ENCODE results near the gene BARX1.

- TF ChIP-seq CTCF (IDR thresholded peaks at IDR 0.05) (no peak), POLR2A (IDR thresholded peaks at IDR 0.05) (no peak)
These were observed 3.1 kb upstream of the BARX1 start for GRCh38 chr9:93958121-93958818.
